Neural cell (in vitro differentiated cells): ENCODE results near the gene AASS. TPM values are rescaled to one million over a fixed set of nuclear protein-coding genes. Genes with fewer than 3 reads are reported as not detected.

Experiments
- H2AFZ ChIP-seq: fragments of 200-600, 300-800 bp; sonication (generic), shearing (Covaris generic); 2 replicates; pipeline ENCODE4 v1.6.0; 2014; ENCODE audit warnings: low read depth, mild to moderate bottlenecking, antibody characterized with exemption, low read length, moderate library complexity
- H3F3A ChIP-seq: fragments of 200-600 bp; shearing (Covaris generic); 2 replicates; pipeline ENCODE4 v1.6.1; 2016; ENCODE audit warnings: mild to moderate bottlenecking, moderate library complexity, mixed read lengths, antibody characterized with exemption, low read length; ENCODE audit not compliant: insufficient read depth, poor library complexity, severe bottlenecking
- H3K27ac ChIP-seq: fragments of 200-600, 300-800 bp; sonication (generic), shearing (Covaris generic); 2 replicates; pipeline ENCODE4 v1.5.1; 2014; ENCODE audit warnings: mild to moderate bottlenecking, low read length, moderate library complexity
- H3K27me3 ChIP-seq: fragments of 300-800, 200-600 bp; sonication (generic), shearing (Covaris generic); 2 replicates; pipeline ENCODE4 v1.6.0; 2014; ENCODE audit warnings: mild to moderate bottlenecking, low read depth, low read length, moderate library complexity; ENCODE audit not compliant: insufficient read depth
- H3K36me3 ChIP-seq: fragments of 300-800, 200-600 bp; sonication (generic), shearing (Covaris generic); 2 replicates; pipeline ENCODE4 v1.5.1; 2014; ENCODE audit warnings: mild to moderate bottlenecking, antibody characterized with exemption, low read length, moderate library complexity; ENCODE audit not compliant: insufficient read depth
- H3K4me2 ChIP-seq: fragments of 300-800, 200-600 bp; sonication (generic), shearing (Covaris generic); 2 replicates; pipeline ENCODE4 v1.6.0; 2014; ENCODE audit warnings: mild to moderate bottlenecking, low read length
- H3K4me3 ChIP-seq: fragments of 300-800, 200-600 bp; sonication (generic), shearing (Covaris generic); 2 replicates; pipeline ENCODE4 v1.5.1; 2014; ENCODE audit warnings: mild to moderate bottlenecking, low read length, moderate library complexity
- H3K79me2 ChIP-seq: fragments of 200-600 bp; shearing (Covaris generic); replicated peaks from 2 replicates; pipeline ENCODE4 v1.6.0; 2014; ENCODE audit warnings: mild to moderate bottlenecking, low read length, moderate library complexity; ENCODE audit not compliant: insufficient read depth
- H3K9ac ChIP-seq: fragments of 300-800, 200-600 bp; sonication (generic), shearing (Covaris generic); 2 replicates; pipeline ENCODE4 v1.6.1; 2016; ENCODE audit warnings: mild to moderate bottlenecking, low read length, mixed read lengths
- H3K9me2 ChIP-seq: fragments of 200-600 bp; shearing (Covaris generic); 2 replicates; pipeline ENCODE4 v1.6.1; 2016; ENCODE audit warnings: mild to moderate bottlenecking, low read length, mixed read lengths; ENCODE audit not compliant: insufficient read depth
- H3K9me3 ChIP-seq: fragments of 200-600, 300-800 bp; sonication (generic), shearing (Covaris generic); 2 replicates; pipeline ENCODE4 v1.6.1; 2016; ENCODE audit warnings: mild to moderate bottlenecking, mixed run types, low read length, moderate library complexity, mixed read lengths
- H4K20me1 ChIP-seq: fragments of 200-600 bp; shearing (Covaris generic); 2 replicates; pipeline ENCODE4 v1.6.1; 2016; ENCODE audit warnings: mild to moderate bottlenecking, mixed run types; ENCODE audit not compliant: insufficient read depth
- EP300 ChIP-seq: fragments of 450-650 bp; conservative IDR thresholded peaks from 2 replicates; pipeline ENCODE4 v1.6.1; 2014; ENCODE audit warnings: antibody characterized with exemption, mild to moderate bottlenecking, moderate library complexity; ENCODE audit not compliant: poor library complexity, severe bottlenecking
- EZH2 ChIP-seq: fragments of 200-600, 300-800 bp; shearing (Covaris generic), sonication (generic); IDR thresholded peaks from 2 replicates; pipeline ENCODE4 v1.6.1; 2014; ENCODE audit warnings: antibody characterized with exemption, low read length, borderline replicate concordance, mild to moderate bottlenecking; ENCODE audit not compliant: insufficient read depth, poor library complexity, severe bottlenecking
- MXI1 ChIP-seq: fragments of 450-650 bp; conservative IDR thresholded peaks from 2 replicates; pipeline ENCODE4 v1.6.1; 2014; ENCODE audit warnings: antibody characterized with exemption, mild to moderate bottlenecking; ENCODE audit not compliant: poor library complexity, severe bottlenecking
- POLR2AphosphoS5 ChIP-seq: IDR thresholded peaks from 2 replicates; pipeline ENCODE4 v1.6.1; 2012
- RAD21 ChIP-seq: fragments of 450-650 bp; conservative IDR thresholded peaks from 2 replicates; pipeline ENCODE4 v1.6.1; 2014; ENCODE audit warnings: antibody characterized with exemption, mild to moderate bottlenecking, moderate library complexity
- SMC3 ChIP-seq: fragments of 450-650 bp; conservative IDR thresholded peaks from 2 replicates; pipeline ENCODE4 v1.6.1; 2014; ENCODE audit warnings: antibody characterized with exemption, mild to moderate bottlenecking, moderate library complexity; ENCODE audit not compliant: poor library complexity
- TAF1 ChIP-seq: IDR thresholded peaks from 2 replicates; pipeline ENCODE4 v1.6.1; 2012; ENCODE audit warnings: low read depth
- polyA plus RNA-seq: library from polyadenylated mRNA; depleted of rRNA; stranded (reverse); fragments of >200 nt; gene quantifications from 2 replicates; pipeline ENCODE4 v1.2.3, GENCODE V29; 2014
- TF ChIP-seq, protein P1 (sequence below): fragments of 450-650 bp; IDR thresholded peaks from 2 replicates; pipeline ENCODE4 v1.5.1; 2014; ENCODE audit warnings: antibody characterized with exemption, mild to moderate bottlenecking, moderate library complexity; ENCODE audit not compliant: poor library complexity, severe bottlenecking
- TF ChIP-seq, protein P2 (sequence below): IDR thresholded peaks from 2 replicates; pipeline ENCODE4 v1.6.1; 2012; ENCODE audit warnings: borderline replicate concordance

Gene AASS
- polyA plus RNA-seq, 1 donor from 2014 or later: 12.5 TPM

DNA sequence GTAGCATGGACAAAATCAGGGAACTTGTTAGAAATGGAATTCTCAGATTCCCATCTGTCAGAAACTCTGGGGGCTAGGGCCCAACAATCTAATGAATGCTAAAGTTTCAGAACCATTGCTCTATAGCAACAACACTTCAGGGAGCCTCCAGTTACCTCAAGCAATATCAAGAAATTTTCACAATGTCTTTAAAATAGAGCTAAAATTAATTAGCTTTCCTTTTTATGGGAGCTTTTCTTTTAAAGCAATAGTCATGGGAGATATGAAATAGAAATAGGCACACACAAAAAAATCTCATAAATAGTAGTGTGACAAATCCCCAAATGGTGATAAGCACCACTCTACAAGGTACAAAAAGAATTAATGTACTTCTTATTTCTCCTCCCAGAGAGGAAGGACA, 80.9 kb downstream of the AASS start:
- H3K27me3 ChIP-seq: no peaks in the 10 kb centered on the region
- no peak overlapping the region for H3K27ac ChIP-seq
- H3K9me3 ChIP-seq: no peaks in the 10 kb centered on the region
- no peak overlapping the region for H2AFZ ChIP-seq
- no peaks in the 10 kb centered on the region for H3K36me3 ChIP-seq
- H3K4me3 ChIP-seq: no peak overlapping the region
- no peak overlapping the region for H3K4me2 ChIP-seq
- H3F3A ChIP-seq: no peaks in the 10 kb centered on the region
- H3K79me2 ChIP-seq: no peaks in the 10 kb centered on the region
- H3K9ac ChIP-seq: no peak overlapping the region
- H4K20me1 ChIP-seq: no peaks in the 10 kb centered on the region
- TF ChIP-seq EZH2: no peak
- TF ChIP-seq SMC3: no peak
- TF ChIP-seq, protein P1, sequence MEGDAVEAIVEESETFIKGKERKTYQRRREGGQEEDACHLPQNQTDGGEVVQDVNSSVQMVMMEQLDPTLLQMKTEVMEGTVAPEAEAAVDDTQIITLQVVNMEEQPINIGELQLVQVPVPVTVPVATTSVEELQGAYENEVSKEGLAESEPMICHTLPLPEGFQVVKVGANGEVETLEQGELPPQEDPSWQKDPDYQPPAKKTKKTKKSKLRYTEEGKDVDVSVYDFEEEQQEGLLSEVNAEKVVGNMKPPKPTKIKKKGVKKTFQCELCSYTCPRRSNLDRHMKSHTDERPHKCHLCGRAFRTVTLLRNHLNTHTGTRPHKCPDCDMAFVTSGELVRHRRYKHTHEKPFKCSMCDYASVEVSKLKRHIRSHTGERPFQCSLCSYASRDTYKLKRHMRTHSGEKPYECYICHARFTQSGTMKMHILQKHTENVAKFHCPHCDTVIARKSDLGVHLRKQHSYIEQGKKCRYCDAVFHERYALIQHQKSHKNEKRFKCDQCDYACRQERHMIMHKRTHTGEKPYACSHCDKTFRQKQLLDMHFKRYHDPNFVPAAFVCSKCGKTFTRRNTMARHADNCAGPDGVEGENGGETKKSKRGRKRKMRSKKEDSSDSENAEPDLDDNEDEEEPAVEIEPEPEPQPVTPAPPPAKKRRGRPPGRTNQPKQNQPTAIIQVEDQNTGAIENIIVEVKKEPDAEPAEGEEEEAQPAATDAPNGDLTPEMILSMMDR: no peak
- TF ChIP-seq MXI1: no peak
- TF ChIP-seq POLR2AphosphoS5: no peak
- no peak for TF ChIP-seq EP300
- TF ChIP-seq TAF1: no peak
- TF ChIP-seq, protein P2, sequence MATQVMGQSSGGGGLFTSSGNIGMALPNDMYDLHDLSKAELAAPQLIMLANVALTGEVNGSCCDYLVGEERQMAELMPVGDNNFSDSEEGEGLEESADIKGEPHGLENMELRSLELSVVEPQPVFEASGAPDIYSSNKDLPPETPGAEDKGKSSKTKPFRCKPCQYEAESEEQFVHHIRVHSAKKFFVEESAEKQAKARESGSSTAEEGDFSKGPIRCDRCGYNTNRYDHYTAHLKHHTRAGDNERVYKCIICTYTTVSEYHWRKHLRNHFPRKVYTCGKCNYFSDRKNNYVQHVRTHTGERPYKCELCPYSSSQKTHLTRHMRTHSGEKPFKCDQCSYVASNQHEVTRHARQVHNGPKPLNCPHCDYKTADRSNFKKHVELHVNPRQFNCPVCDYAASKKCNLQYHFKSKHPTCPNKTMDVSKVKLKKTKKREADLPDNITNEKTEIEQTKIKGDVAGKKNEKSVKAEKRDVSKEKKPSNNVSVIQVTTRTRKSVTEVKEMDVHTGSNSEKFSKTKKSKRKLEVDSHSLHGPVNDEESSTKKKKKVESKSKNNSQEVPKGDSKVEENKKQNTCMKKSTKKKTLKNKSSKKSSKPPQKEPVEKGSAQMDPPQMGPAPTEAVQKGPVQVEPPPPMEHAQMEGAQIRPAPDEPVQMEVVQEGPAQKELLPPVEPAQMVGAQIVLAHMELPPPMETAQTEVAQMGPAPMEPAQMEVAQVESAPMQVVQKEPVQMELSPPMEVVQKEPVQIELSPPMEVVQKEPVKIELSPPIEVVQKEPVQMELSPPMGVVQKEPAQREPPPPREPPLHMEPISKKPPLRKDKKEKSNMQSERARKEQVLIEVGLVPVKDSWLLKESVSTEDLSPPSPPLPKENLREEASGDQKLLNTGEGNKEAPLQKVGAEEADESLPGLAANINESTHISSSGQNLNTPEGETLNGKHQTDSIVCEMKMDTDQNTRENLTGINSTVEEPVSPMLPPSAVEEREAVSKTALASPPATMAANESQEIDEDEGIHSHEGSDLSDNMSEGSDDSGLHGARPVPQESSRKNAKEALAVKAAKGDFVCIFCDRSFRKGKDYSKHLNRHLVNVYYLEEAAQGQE: no peak
- TF ChIP-seq RAD21: no peak
- H3K9me2 ChIP-seq: no peaks in the 10 kb centered on the region

DNA sequence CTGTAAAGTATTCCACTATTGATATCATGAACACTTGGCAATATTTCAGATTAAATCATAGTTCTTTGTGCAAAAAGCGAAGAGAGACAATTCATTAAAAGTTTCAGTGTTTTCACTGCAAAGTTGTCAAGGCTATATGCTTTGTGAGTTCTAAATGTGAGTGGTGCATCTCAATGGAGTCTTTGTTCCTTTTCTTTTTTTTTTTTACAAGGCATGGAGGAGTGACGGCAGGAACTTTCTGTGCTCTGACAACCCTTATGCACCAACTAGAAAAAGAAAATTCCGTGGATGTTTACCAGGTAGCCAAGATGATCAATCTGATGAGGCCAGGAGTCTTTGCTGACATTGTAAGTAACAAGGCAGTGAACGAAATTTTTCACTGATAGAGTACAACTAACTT, 84.5 kb downstream of the AASS start:
- no peak overlapping the region for H2AFZ ChIP-seq
- H3K9ac ChIP-seq: no peak overlapping the region
- H3F3A ChIP-seq: no peaks in the 10 kb centered on the region
- TF ChIP-seq TAF1 (no peak), RAD21 (no peak), MXI1 (no peak), EP300 (no peak), POLR2AphosphoS5 (no peak), SMC3 (no peak), EZH2 (no peak)
- TF ChIP-seq, protein P2: no peak
- TF ChIP-seq, protein P1: no peak
- no peaks in the 10 kb centered on the region for H3K9me2 ChIP-seq
- no peak overlapping the region for H3K4me2 ChIP-seq
- no peaks in the 10 kb centered on the region for H3K27me3 ChIP-seq
- no peak overlapping the region for H3K4me3 ChIP-seq
- H4K20me1 ChIP-seq: no peaks in the 10 kb centered on the region
- no peaks in the 10 kb centered on the region for H3K36me3 ChIP-seq
- no peak overlapping the region for H3K27ac ChIP-seq
- no peaks in the 10 kb centered on the region for H3K9me3 ChIP-seq
- H3K79me2 ChIP-seq: no peaks in the 10 kb centered on the region
